Caco-2 (cell line): ENCODE measurements around the gene ERBB4. TPM values are rescaled to one million over a fixed set of nuclear protein-coding genes. Genes with fewer than 3 reads are reported as not detected.

ENCODE experiments used
- BruUV-seq: library from RNA; stranded (reverse); fragments of 400-500 nt; replicated peaks from 2 replicates; lab custom pipeline; 2021; lab: Mats Ljungman, UMichigan
- CTCF ChIA-PET: fragments of 300-600 bp; sonication (Branson Sonifier 250); formaldehyde crosslinking; loops from one replicate; lab custom pipeline; 2022; ENCODE audit warnings: antibody characterized with exemption; lab: Charles Lee
- POLR2A ChIA-PET: fragments of 300-600 bp; sonication (Branson Sonifier 250); formaldehyde crosslinking; loops from one replicate; lab custom pipeline; 2022; ENCODE audit warnings: antibody characterized with exemption; lab: Charles Lee
- DNase-seq, 2 experiments: peaks; one replicate each; pipeline versions ENCODE4 v3.0.0 to v3.0.0-alpha.2; 2020 to 2022
- H3K27me3 ChIP-seq: replicated peaks from 2 replicates; pipeline ENCODE4 v1.6.0; 2011; ENCODE audit warnings: low read length; ENCODE audit not compliant: control insufficient read depth, insufficient read depth
- H3K36me3 ChIP-seq: 2 replicates; pipeline ENCODE4 v1.5.1; 2011; ENCODE audit warnings: low read length; ENCODE audit not compliant: control insufficient read depth, insufficient read depth
- H3K4me1 ChIP-seq: fragments of 250-450 bp; sonication (Bioruptor Pico); 2 replicates; pipeline ENCODE4 v1.5.1; 2020; ENCODE audit warnings: mild to moderate bottlenecking
- H3K4me3 ChIP-seq: 2 replicates; pipeline ENCODE4 v1.5.1; 2011; ENCODE audit warnings: low read depth, mild to moderate bottlenecking, control low read depth, low read length
- H3K9me3 ChIP-seq: fragments of 250-450 bp; sonication (Bioruptor Pico); 2 replicates; pipeline ENCODE4 v1.5.1; 2020; ENCODE audit warnings: mild to moderate bottlenecking, moderate library complexity
- H3K27ac Mint-ChIP-seq: one replicate; pipeline ENCODE4 v1.8.0; 2022; ENCODE audit warnings: mixed read lengths; ENCODE audit not compliant: unreplicated experiment
- H3K27me3 Mint-ChIP-seq: one replicate; pipeline ENCODE4 v1.8.0; 2022; ENCODE audit warnings: mixed read lengths; ENCODE audit not compliant: insufficient read depth, unreplicated experiment
- H3K36me3 Mint-ChIP-seq: one replicate; pipeline ENCODE4 v1.8.0; 2022; ENCODE audit warnings: mild to moderate bottlenecking, mixed read lengths; ENCODE audit not compliant: insufficient read depth, unreplicated experiment
- H3K4me1 Mint-ChIP-seq: one replicate; pipeline ENCODE4 v1.8.0; 2022; ENCODE audit warnings: low read depth, mixed read lengths; ENCODE audit not compliant: unreplicated experiment
- H3K4me3 Mint-ChIP-seq: one replicate; pipeline ENCODE4 v1.8.0; 2022; ENCODE audit warnings: mild to moderate bottlenecking, moderate library complexity, mixed read lengths; ENCODE audit not compliant: unreplicated experiment
- H3K9me3 Mint-ChIP-seq: one replicate; pipeline ENCODE4 v1.8.0; 2022; ENCODE audit warnings: mixed read lengths; ENCODE audit not compliant: unreplicated experiment
- intact Hi-C: fragments of 100-400 bp; cut with micrococcal nuclease; formaldehyde crosslinking; loops from one replicate; pipeline ENCODE4 v1.10.0; 2022; ENCODE audit not compliant: unreplicated experiment
- total RNA-seq: library from RNA; stranded (reverse); gene quantifications from 2 replicates; pipeline ENCODE4 v1.2.3, GENCODE V29; 2022
- TF ChIP-seq, protein P1 (sequence below), 2 experiments: fragments of 200-600 bp in 1 of 2; IDR thresholded peaks; 1 replicate in 1 of 2; 2 replicates in 1 of 2; pipeline versions ENCODE4 v1.5.1 to v1.8.0; 2011 to 2022; ENCODE audit warnings: antibody characterized with exemption in 1 of 2, control low read depth in 1 of 2, inconsistent platforms in 1 of 2, low read depth in 1 of 2, low read length in 1 of 2, mild to moderate bottlenecking in 1 of 2, moderate library complexity in 1 of 2; ENCODE audit not compliant: insufficient read depth in 1 of 2, severe bottlenecking in 1 of 2, unreplicated experiment in 1 of 2

Gene ERBB4
- total RNA-seq, 1 experiment from 2014 or later, result not detected

DNA sequence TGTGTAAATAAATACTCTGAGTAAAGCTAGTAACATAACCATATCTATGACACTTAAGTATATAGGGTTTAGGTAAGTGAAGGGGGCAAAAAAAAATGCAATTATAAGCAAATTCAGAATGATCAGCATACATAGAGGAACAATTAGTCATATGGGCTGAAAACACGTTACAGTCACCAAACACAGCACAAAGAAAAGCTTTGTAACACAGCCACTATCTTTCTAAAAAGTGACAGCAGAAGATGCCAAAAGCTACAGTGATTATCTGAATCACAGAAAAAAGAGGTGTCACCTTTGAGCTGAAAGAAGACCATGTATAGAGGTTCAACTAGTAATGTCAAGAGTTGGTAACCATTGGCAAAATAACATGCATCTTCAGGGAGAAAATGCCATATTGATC is 115.5 kb downstream of the ERBB4 start:
- no peaks in the 10 kb centered on the region for H3K36me3 Mint-ChIP-seq
- intact Hi-C loops, result no loop called here
- H3K4me1 Mint-ChIP-seq, result no peaks in the 10 kb centered on the region
- POLR2A ChIA-PET, result no interaction called here
- no peaks in the 10 kb centered on the region for H3K4me1 ChIP-seq
- no peak for DNase-seq
- H3K27me3 Mint-ChIP-seq, result no peaks in the 10 kb centered on the region
- H3K27me3 ChIP-seq, result no peaks in the 10 kb centered on the region
- H3K9me3 ChIP-seq, result no peaks in the 10 kb centered on the region
- H3K4me3 Mint-ChIP-seq, result no peak overlapping the region
- H3K27ac Mint-ChIP-seq, result no peak overlapping the region
- TF ChIP-seq, protein P1, sequence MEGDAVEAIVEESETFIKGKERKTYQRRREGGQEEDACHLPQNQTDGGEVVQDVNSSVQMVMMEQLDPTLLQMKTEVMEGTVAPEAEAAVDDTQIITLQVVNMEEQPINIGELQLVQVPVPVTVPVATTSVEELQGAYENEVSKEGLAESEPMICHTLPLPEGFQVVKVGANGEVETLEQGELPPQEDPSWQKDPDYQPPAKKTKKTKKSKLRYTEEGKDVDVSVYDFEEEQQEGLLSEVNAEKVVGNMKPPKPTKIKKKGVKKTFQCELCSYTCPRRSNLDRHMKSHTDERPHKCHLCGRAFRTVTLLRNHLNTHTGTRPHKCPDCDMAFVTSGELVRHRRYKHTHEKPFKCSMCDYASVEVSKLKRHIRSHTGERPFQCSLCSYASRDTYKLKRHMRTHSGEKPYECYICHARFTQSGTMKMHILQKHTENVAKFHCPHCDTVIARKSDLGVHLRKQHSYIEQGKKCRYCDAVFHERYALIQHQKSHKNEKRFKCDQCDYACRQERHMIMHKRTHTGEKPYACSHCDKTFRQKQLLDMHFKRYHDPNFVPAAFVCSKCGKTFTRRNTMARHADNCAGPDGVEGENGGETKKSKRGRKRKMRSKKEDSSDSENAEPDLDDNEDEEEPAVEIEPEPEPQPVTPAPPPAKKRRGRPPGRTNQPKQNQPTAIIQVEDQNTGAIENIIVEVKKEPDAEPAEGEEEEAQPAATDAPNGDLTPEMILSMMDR (IDR thresholded peaks at IDR 0.05; ENCODE audit: insufficient read depth in 1 of 2, low read depth in 1 of 2, low read length in 1 of 2, severe bottlenecking in 1 of 2, unreplicated experiment in 1 of 2), result no peak
- no peaks in the 10 kb centered on the region for H3K36me3 ChIP-seq
- CTCF ChIA-PET, result no interaction called here
- H3K9me3 Mint-ChIP-seq, result no peaks in the 10 kb centered on the region
- no TSS peak for BruUV-seq
- H3K4me3 ChIP-seq, result no peak overlapping the region

DNA sequence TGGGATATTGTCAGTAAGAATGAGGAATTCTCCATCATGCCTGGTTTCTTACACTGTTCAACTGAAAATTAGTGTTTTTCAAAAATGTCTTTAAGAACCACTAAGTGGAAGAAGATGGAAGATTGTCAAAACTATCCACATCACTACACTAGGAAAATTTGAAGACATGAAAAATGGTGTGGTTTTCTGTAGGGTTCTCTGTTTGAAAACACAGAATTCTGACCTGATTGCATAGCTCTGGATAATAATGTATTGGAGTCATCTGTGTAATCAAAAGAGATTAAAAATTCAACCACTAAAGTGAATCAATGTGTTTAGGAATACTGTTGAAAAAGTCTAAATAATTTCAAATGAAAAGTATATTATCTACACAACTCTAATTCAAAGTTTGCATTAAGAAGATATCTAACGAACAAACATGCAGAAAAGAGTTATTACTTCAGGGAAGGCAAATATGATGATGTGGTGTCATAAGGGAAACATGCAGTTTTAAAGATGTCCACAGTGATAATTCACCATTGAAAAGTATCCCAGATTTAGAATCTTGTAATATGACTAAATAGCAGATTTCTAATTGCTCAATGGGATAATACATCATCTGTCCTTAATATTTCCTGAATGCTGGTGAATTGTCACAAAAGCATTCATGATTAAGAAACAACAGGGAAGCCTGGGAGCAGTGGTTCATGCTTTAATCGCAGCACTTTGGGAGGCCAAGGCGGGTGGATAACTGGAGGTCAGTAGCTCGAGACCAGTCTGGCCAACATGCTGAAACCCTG is 116.9 kb downstream of the ERBB4 start:
- DNase-seq, result no peak
- Histone ChIP-seq H3K4me1 (no peaks in the 10 kb centered on the region), H3K4me3 (no peak overlapping the region), H3K36me3 (no peaks in the 10 kb centered on the region), H3K27me3 (no peaks in the 10 kb centered on the region), H3K9me3 (no peaks in the 10 kb centered on the region)
- no peak overlapping the region for H3K27ac Mint-ChIP-seq
- TF ChIP-seq, protein P1 (IDR thresholded peaks at IDR 0.05; ENCODE audit: insufficient read depth in 1 of 2, low read depth in 1 of 2, low read length in 1 of 2, severe bottlenecking in 1 of 2, unreplicated experiment in 1 of 2), result no peak
- intact Hi-C loops, result no loop called here
- POLR2A ChIA-PET, result no interaction called here
- H3K4me3 Mint-ChIP-seq, result no peak overlapping the region
- no peaks in the 10 kb centered on the region for H3K27me3 Mint-ChIP-seq
- no peaks in the 10 kb centered on the region for H3K4me1 Mint-ChIP-seq
- CTCF ChIA-PET, result no interaction called here
- BruUV-seq, result no TSS peak
- H3K9me3 Mint-ChIP-seq, result no peaks in the 10 kb centered on the region
- no peaks in the 10 kb centered on the region for H3K36me3 Mint-ChIP-seq

DNA sequence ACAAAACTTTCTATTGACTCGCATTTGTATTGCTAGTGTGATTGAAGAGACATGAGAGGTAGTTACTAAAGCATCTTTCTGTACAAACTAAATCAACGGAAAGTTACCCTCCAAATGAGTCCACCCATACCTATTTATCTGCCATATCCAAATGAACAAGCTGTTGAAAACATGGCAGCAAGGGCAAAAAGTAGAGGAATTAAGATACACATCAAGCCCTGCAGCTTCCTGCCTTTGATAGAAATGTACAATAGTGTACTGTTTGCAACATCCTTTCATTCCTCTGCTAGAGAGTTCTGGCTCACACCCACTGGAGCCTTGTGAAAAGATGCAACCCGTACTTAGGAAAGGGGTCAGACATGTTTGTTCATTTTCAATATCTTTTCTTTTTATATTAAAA is 122.5 kb downstream of the ERBB4 start:
- no peaks in the 10 kb centered on the region for H3K36me3 Mint-ChIP-seq
- H3K27me3 ChIP-seq, result no peaks in the 10 kb centered on the region
- intact Hi-C loops, result no loop called here
- no peaks in the 10 kb centered on the region for H3K27me3 Mint-ChIP-seq
- BruUV-seq, result no TSS peak
- no peaks in the 10 kb centered on the region for H3K9me3 Mint-ChIP-seq
- ChIA-PET CTCF (no interaction called here), POLR2A (no interaction called here)
- no peak overlapping the region for H3K27ac Mint-ChIP-seq
- TF ChIP-seq, protein P1 (IDR thresholded peaks at IDR 0.05; ENCODE audit: insufficient read depth in 1 of 2, low read depth in 1 of 2, low read length in 1 of 2, severe bottlenecking in 1 of 2, unreplicated experiment in 1 of 2), result no peak
- H3K36me3 ChIP-seq, result no peaks in the 10 kb centered on the region
- no peak overlapping the region for H3K4me3 ChIP-seq
- H3K4me1 Mint-ChIP-seq, result no peaks in the 10 kb centered on the region
- H3K4me1 ChIP-seq, result no peaks in the 10 kb centered on the region
- no peak for DNase-seq
- H3K9me3 ChIP-seq, result no peaks in the 10 kb centered on the region
- no peak overlapping the region for H3K4me3 Mint-ChIP-seq
